ENCODE data around the gene NLRC3. TPM values are rescaled to one million over a fixed set of nuclear protein-coding genes. Genes with fewer than 3 reads are reported as not detected.

NLRC3 gene
- total RNA-seq, 4 donors from 2014 or later = under 0.01 to 1.5 (median 0.68) TPM

DNA sequence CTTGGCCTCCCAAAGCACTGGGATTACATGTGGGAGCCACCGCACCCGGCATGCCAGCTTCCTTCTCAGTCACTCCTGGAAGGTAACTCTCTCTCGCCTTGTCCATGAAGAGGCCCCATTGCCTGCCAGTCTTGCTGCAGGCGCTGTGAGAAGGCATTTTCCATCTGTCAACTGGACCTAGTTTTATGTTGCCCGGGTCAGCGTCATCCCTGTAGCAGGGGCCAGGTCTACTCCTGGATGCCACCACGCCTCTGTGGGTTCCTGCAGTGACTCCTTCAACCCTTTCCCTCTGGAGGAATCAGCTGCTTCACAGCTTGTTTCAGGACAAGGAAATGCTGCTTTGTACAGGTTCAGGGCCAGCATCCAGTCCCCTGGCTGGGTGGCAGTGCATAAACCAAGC is 2.6 kb upstream of the NLRC3 start:
- no peaks in the 10 kb centered on the region for H3K36me3 ChIP-seq

DNA sequence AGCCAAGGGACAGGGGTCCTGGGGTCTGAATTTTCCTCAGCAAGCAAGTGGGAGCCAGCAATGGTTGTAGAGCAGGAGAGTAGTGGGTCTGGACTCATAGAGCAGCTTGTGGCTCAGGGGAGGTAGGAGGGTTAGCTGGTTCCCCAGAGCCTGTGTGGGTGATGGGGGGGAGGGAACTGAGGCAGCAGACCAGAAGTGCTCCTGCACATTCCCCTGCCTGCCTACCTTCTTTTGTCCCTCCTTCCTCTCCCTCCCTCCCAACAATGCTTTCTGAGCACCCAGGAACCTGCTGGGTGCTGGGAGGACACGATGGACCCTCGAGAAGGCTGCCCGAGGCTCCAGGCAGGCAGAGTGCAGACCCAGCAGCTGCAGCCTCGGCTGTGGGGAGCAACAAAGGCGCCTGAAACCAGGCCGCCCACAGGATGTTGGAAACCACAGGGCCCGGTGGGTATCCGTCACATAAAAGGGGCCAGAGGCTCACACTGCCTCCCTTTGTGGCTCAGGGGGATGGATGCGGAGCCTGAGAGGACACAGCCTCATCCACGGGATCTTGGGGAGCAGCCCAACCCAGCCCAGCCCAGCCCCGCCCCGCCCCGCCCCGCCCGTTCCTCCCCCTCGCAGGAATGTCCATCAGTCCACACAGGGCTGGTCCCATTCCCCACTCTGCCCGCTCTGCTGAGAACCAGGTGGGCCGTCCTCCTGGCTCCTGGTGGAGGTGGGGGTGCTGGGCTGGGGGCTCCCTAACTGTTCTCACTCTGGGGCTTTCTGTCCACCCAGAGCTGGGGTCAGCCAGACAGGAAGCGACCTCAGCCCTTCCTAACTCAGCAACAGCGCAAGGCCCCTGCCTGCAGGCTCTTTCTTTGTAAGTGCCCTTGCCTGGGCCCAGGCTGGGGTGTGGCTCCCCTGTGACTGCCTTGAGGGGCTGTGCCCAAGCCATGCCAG is 1.7 kb upstream of the NLRC3 start:
- Histone ChIP-seq H3K9me3 (no peaks in the 10 kb centered on the region), H3K27me3 (no peaks in the 10 kb centered on the region), H3K4me3 (no peak overlapping the region), H3K4me1 (no peaks in the 10 kb centered on the region), H3K36me3 (no peaks in the 10 kb centered on the region), H3K27ac (no peak overlapping the region)
- TF ChIP-seq, protein P1, sequence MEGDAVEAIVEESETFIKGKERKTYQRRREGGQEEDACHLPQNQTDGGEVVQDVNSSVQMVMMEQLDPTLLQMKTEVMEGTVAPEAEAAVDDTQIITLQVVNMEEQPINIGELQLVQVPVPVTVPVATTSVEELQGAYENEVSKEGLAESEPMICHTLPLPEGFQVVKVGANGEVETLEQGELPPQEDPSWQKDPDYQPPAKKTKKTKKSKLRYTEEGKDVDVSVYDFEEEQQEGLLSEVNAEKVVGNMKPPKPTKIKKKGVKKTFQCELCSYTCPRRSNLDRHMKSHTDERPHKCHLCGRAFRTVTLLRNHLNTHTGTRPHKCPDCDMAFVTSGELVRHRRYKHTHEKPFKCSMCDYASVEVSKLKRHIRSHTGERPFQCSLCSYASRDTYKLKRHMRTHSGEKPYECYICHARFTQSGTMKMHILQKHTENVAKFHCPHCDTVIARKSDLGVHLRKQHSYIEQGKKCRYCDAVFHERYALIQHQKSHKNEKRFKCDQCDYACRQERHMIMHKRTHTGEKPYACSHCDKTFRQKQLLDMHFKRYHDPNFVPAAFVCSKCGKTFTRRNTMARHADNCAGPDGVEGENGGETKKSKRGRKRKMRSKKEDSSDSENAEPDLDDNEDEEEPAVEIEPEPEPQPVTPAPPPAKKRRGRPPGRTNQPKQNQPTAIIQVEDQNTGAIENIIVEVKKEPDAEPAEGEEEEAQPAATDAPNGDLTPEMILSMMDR (IDR thresholded peaks at IDR 0.05) = no peak
- no peak for TF ChIP-seq POLR2A (IDR thresholded peaks at IDR 0.05)
- DNase-seq = no peak
- intact Hi-C loops (cut with DNase I; ENCODE audit: low total_unique reads) = no loop called here

More for the DNA sequence above, 2.6 kb upstream of the NLRC3 start:
- H3K27me3 ChIP-seq = no peaks in the 10 kb centered on the region
- no peaks in the 10 kb centered on the region for H3K4me1 ChIP-seq
- TF ChIP-seq, protein P1 (IDR thresholded peaks at IDR 0.05) = no peak
- TF ChIP-seq POLR2A (IDR thresholded peaks at IDR 0.05) = no peak
- no peak overlapping the region for H3K27ac ChIP-seq
- H3K4me3 ChIP-seq = no peak overlapping the region
- DNase-seq = no peak
- H3K9me3 ChIP-seq = no peaks in the 10 kb centered on the region
- intact Hi-C loops (cut with DNase I; ENCODE audit: low total_unique reads) = no loop called here

DNA sequence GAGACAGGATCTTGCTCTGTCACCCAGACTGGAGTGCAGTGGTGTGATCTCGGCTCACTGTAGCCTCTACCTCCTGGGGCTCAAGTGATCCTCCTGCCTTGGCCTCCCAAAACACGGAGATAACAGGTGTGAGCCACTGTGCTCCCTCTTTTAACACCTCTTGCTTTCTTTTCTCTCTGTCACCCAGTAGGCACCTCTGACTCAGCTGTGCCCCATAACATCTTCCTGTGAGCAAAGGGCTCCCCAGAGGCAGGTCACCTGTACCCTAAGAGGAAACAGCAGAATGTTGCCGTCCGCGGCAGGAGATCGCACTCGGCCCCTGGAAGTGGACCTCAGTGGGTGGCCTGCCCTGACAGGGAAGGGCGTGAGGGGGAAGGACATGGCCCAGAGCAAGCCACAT is 918 bp upstream of the NLRC3 start:
- intact Hi-C loops (cut with DNase I; ENCODE audit: low total_unique reads) = no loop called here
- TF ChIP-seq, protein P1 (IDR thresholded peaks at IDR 0.05) = no peak
- no peak for TF ChIP-seq POLR2A (IDR thresholded peaks at IDR 0.05)
- no peak overlapping the region for H3K27ac ChIP-seq
- no peaks in the 10 kb centered on the region for H3K4me1 ChIP-seq
- no peaks in the 10 kb centered on the region for H3K9me3 ChIP-seq
- no peak for DNase-seq
- no peak overlapping the region for H3K4me3 ChIP-seq
- no peaks in the 10 kb centered on the region for H3K36me3 ChIP-seq
- H3K27me3 ChIP-seq = no peaks in the 10 kb centered on the region

DNA sequence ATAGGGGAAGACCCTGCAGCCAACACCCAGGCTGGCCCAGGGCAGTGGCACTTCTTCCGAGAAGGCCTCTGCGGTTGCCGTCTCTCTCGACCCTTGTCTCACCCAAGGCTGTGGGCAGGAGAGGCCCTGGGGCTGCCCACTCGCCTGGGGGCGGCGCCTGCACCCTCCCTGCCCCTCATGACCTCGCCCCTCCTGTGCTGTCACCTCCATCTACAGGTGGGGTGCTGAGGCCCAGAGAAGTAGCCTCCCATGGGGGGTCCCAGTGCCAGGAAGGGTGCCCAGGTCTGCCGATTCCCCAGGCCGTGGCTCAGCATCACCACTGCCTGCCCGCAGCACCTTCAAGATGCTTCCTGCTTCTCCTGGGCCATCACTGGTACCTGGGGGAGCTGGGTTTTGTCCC is 992 bp downstream of the NLRC3 start:
- intact Hi-C loops (cut with DNase I; ENCODE audit: low total_unique reads) = no loop called here
- no peaks in the 10 kb centered on the region for H3K36me3 ChIP-seq
- DNase-seq = no peak
- TF ChIP-seq, protein P1 (IDR thresholded peaks at IDR 0.05) = no peak
- no peak for TF ChIP-seq POLR2A (IDR thresholded peaks at IDR 0.05)
- H3K4me1 ChIP-seq = no peaks in the 10 kb centered on the region
- H3K4me3 ChIP-seq = no peak overlapping the region
- no peaks in the 10 kb centered on the region for H3K9me3 ChIP-seq
- H3K27me3 ChIP-seq = no peaks in the 10 kb centered on the region
- no peak overlapping the region for H3K27ac ChIP-seq

DNA sequence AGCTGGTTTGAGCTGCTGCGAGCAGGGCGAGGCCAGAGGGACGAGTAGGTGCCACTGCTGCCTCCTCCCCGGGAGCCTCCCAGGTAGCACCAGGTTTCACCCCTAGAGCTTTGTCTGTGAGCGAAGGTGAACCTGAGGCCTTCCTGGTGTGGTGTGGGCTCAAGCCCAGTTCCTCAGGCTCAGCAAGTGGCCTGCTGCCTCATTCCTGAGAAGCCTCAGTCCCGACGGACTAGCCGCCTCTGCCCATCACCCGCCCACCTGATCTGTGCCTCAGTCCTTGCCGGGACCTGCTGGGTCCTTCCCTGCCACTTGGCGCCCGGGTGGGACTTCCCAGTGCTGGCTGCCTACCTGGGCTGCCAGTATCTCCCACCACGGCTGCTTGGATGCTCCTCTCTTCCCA is 1.7 kb downstream of the NLRC3 start:
- no peaks in the 10 kb centered on the region for H3K36me3 ChIP-seq
- intact Hi-C loops (cut with DNase I; ENCODE audit: low total_unique reads) = no loop called here
- TF ChIP-seq POLR2A (IDR thresholded peaks at IDR 0.05) = no peak
- TF ChIP-seq, protein P1 (IDR thresholded peaks at IDR 0.05) = no peak
- no peaks in the 10 kb centered on the region for H3K27me3 ChIP-seq
- H3K9me3 ChIP-seq = no peaks in the 10 kb centered on the region
- no peaks in the 10 kb centered on the region for H3K4me1 ChIP-seq
- DNase-seq = no peak
- H3K4me3 ChIP-seq = no peak overlapping the region
- no peak overlapping the region for H3K27ac ChIP-seq

All from uterus (tissue), 4 donors.